Neural cell (in vitro differentiated cells): Measurements from ENCODE around the gene FBXO48.

Experiments used
- CTCF ChIP-seq: fragments of 450-650 bp; IDR thresholded peaks from 2 replicates; pipeline ENCODE4 v1.5.1; 2014; ENCODE audit warnings: antibody characterized with exemption, mild to moderate bottlenecking, moderate library complexity; ENCODE audit not compliant: poor library complexity, severe bottlenecking
- EP300 ChIP-seq: fragments of 450-650 bp; conservative IDR thresholded peaks from 2 replicates; pipeline ENCODE4 v1.6.1; 2014; ENCODE audit warnings: antibody characterized with exemption, mild to moderate bottlenecking, moderate library complexity; ENCODE audit not compliant: poor library complexity, severe bottlenecking

GRCh38 chr2:68514316-68514929 is 47.3 kb upstream of the FBXO48 start:
- no peak for TF ChIP-seq EP300
- no peak for TF ChIP-seq CTCF
